Naive thymus-derived CD4-positive, alpha-beta T cell (primary cell): ENCODE results near the gene C14orf39. TPM values are rescaled to one million over a fixed set of nuclear protein-coding genes. Genes with fewer than 3 reads are reported as not detected.

Source experiments
- ATAC-seq: fragments of 150-1000 bp; cut with Tn5 transposase; 2 replicates; pipeline ENCODE4 v1.10.0; 2021; ENCODE audit warnings: mild to moderate bottlenecking, moderate library complexity
- CTCF ChIA-PET: fragments of 350-600 bp; sonication (Branson Sonifier 250); formaldehyde crosslinking; loops from one replicate; lab custom pipeline; 2021; ENCODE audit warnings: antibody characterized with exemption; lab: Charles Lee
- POLR2A ChIA-PET: fragments of 350-600 bp; sonication (Branson Sonifier 250); formaldehyde crosslinking; loops from one replicate; lab custom pipeline; 2021; ENCODE audit warnings: antibody characterized with exemption, inconsistent platforms; lab: Charles Lee
- DNase-seq, 9 donors: peaks; one replicate each; pipeline versions ENCODE4 v3.0.0 to v3.0.0-alpha.2; 2020 to 2022; ENCODE audit warnings: mixed read lengths in 1 of 9
- H3K27ac ChIP-seq: one replicate; pipeline ENCODE4 v1.7.0; 2013; ENCODE audit warnings: mild to moderate bottlenecking, low read depth, low read length, moderate library complexity
- H3K27me3 ChIP-seq, 2 donors: one replicate each; pipeline ENCODE4 v1.7.0; 2013; ENCODE audit warnings: low read length in 2 of 2, mild to moderate bottlenecking in 2 of 2, moderate library complexity in 2 of 2; ENCODE audit not compliant: control insufficient read depth in 2 of 2, insufficient read depth in 2 of 2
- H3K36me3 ChIP-seq, 3 experiments: 1 replicate in 2 of 3; 2 replicates in 1 of 3; pipeline ENCODE4 v1.7.0; 2013; ENCODE audit warnings: low read length in 3 of 3, mild to moderate bottlenecking in 3 of 3, moderate library complexity in 1 of 3; ENCODE audit not compliant: insufficient read depth in 3 of 3, control insufficient read depth in 2 of 3
- H3K4me1 ChIP-seq, 2 donors: one replicate each; pipeline ENCODE4 v1.7.0; 2013; ENCODE audit warnings: low read length in 2 of 2, mild to moderate bottlenecking in 2 of 2, moderate library complexity in 1 of 2; ENCODE audit not compliant: control insufficient read depth in 2 of 2, insufficient read depth in 2 of 2
- H3K4me3 ChIP-seq: 2 replicates; pipeline ENCODE4 v1.7.0; 2013; ENCODE audit warnings: mild to moderate bottlenecking, low read length
- H3K9me3 ChIP-seq, 3 experiments: 1 replicate in 2 of 3; 2 replicates in 1 of 3; pipeline ENCODE4 v1.7.0; 2013; ENCODE audit warnings: low read length in 3 of 3; ENCODE audit not compliant: control insufficient read depth in 2 of 3
- H3K27ac Mint-ChIP-seq, 9 donors: one replicate each; pipeline ENCODE4 v1.8.0; 2020 to 2022; ENCODE audit warnings: mixed read lengths in 9 of 9, mild to moderate bottlenecking in 8 of 9, moderate library complexity in 5 of 9, inconsistent platforms in 2 of 9
- H3K27me3 Mint-ChIP-seq, 5 donors: one replicate each; pipeline ENCODE4 v1.8.0; 2021 to 2022; ENCODE audit warnings: mixed read lengths in 5 of 5, mild to moderate bottlenecking in 1 of 5
- H3K36me3 Mint-ChIP-seq, 5 donors: one replicate each; pipeline ENCODE4 v1.8.0; 2020 to 2022; ENCODE audit warnings: mixed read lengths in 5 of 5, mild to moderate bottlenecking in 3 of 5, inconsistent platforms in 1 of 5
- H3K4me1 Mint-ChIP-seq, 7 donors: one replicate each; pipeline ENCODE4 v1.8.0; 2020 to 2022; ENCODE audit warnings: mixed read lengths in 7 of 7, mild to moderate bottlenecking in 3 of 7, inconsistent platforms in 1 of 7
- H3K4me3 Mint-ChIP-seq, 10 donors: one replicate each; pipeline ENCODE4 v1.8.0; 2020 to 2022; ENCODE audit warnings: mild to moderate bottlenecking in 10 of 10, mixed read lengths in 10 of 10, moderate library complexity in 6 of 10, inconsistent platforms in 2 of 10
- H3K9me3 Mint-ChIP-seq, 11 donors: one replicate each; pipeline ENCODE4 v1.8.0; 2020 to 2022; ENCODE audit warnings: mixed read lengths in 11 of 11, mild to moderate bottlenecking in 4 of 11, inconsistent platforms in 1 of 11, moderate library complexity in 1 of 11
- intact Hi-C, 2 donors: fragments of 100-400 bp; cut with micrococcal nuclease; formaldehyde crosslinking; loops; one replicate each; pipeline ENCODE4 v1.15.1; 2023
- polyA plus RNA-seq, 2 donors: library from polyadenylated mRNA; unstranded; fragments of 300-500 nt; fragmentation: Illumina TruSeq; gene quantifications; one replicate each; pipeline ENCODE4 v1.2.3, GENCODE V29; 2021
- total RNA-seq, 6 experiments: library from RNA in 5 of 6; stranded (reverse) in 5 of 6; gene quantifications; 1 replicate in 5 of 6; 2 replicates in 1 of 6; pipeline ENCODE4 v1.2.3 and lab custom pipeline; 2021 to 2026

C14orf39 gene, protein sequence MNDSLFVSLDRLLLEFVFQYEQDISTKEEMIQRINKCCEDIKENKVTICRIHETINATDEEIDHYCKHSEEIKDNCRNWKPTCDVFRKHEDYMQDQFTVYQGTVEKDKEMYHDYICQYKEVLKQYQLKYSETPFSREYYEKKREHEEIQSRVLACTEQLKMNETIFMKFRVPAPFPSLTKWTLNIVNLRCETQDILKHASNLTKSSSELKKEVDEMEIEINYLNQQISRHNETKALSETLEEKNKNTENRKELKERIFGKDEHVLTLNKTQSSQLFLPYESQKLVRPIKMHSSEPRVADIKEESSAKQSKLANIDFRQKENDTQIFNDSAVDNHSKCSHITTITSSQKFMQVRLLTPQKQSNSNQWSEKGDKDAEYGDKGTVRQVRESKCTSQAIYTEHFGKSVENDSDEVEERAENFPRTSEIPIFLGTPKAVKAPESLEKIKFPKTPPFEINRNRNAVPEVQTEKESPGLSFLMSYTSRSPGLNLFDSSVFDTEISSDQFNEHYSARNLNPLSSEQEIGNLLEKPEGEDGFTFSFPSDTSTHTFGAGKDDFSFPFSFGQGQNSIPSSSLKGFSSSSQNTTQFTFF
- not detected for total RNA-seq
- not detected for polyA plus RNA-seq
- not detected for total RNA-seq (lab: John Stamatoyannopoulos, UW)

DNA sequence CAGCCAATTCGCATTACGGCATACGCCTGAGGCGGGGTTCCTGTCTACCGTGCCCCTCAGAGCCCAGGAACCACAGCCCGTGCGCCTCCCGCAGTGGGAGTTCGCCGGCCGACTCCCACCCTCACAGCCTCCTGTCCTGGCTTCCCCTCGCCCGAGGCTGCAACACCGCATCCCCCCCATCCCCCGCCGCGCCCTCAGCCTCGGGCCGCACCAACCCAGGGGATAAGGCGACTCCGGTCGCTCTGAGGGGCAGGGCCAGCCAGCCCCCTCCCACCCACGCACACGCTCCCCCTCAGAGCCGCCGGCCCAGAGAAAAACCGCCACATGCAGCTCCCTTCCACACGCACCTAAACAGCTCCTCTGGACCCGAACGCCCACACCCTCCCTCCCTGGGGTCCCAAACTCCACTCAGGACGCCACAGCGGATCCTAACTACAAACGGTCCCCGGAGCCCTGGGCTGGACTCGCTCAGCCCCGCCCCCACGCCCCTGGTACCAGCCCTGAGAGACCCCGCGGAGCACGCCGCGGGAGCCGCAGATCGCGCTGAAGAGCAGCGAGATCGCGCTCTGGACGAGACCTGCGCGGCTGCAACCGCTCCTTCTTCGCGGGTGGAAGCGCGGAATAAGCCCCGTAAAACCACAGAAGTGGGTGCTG lies at the start of gene C14orf39:
TSS of gene C14orf39 (minus strand) at position 466 of the 654 bp plus-strand sequence. CDS start 985 bp downstream, outside the sequence.
- Mint-ChIP-seq H3K27me3 (peaks cover 13 to 45% (median 35%) of the 10 kb centered on the region in 5 donors), H3K9me3 (peaks cover 0 to 21% (median 7%) of the 10 kb centered on the region in 11 donors), H3K36me3 (peaks cover 0 to under 1% (median 0%) of the 10 kb centered on the region in 5 donors), H3K4me1 (peaks cover 0 to 8% (median 3%) of the 10 kb centered on the region in 7 donors), H3K27ac (no peak within 1 kb of the TSS), H3K4me3 (peak within 1 kb of the TSS in 9 of 10 donors; percentile 9 to 55 (median 33))
- no peaks in the 10 kb centered on the region for H3K36me3 ChIP-seq
- intact Hi-C loops: loop anchor here in 1 of 2 donors (2.0 kb wide), 1 partner anchor 23 kb away; the partner anchor contains the start of gene SIX6
- DNase-seq (no peak), ATAC-seq (no peak)
- POLR2A ChIA-PET: no interaction called here
- no peaks in the 10 kb centered on the region for H3K9me3 ChIP-seq
- CTCF ChIA-PET: no interaction called here
- no peaks in the 10 kb centered on the region for H3K4me1 ChIP-seq
- H3K27ac ChIP-seq: no peak within 1 kb of the TSS
- peaks cover 0 to 17% of the 10 kb centered on the region in 2 donors for H3K27me3 ChIP-seq
- H3K4me3 ChIP-seq: no peak within 1 kb of the TSS

DNA sequence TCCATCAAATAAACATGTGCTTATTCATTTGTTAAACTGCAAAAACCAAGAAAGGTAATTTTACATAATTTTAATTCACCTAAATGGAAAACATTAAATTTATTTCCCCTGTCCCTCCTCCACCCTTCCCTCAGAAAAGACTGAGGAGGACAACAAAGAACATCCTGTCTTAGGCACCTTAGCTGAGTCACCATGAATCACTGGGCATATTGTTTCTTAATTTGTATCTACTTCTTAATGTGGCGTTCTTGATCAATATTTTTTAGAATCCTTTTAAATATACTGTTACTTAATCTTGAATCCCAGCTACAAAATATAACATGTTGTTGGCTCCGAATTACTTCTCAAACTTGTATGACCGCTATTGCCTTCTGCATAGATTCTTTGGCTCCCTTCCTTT lies 46.6 kb upstream of the C14orf39 start:
- no peak overlapping the region for H3K27ac ChIP-seq
- no peak overlapping the region for H3K4me3 Mint-ChIP-seq
- H3K4me3 ChIP-seq: no peak overlapping the region
- no peaks in the 10 kb centered on the region for H3K9me3 ChIP-seq
- H3K4me1 ChIP-seq: no peaks in the 10 kb centered on the region
- no peaks in the 10 kb centered on the region for H3K4me1 Mint-ChIP-seq
- ChIA-PET CTCF (no interaction called here), POLR2A (no interaction called here)
- ATAC-seq (no peak), DNase-seq (no peak)
- H3K27me3 Mint-ChIP-seq: peaks cover 13 to 46% (median 39%) of the 10 kb centered on the region in 5 donors
- intact Hi-C loops: no loop called here
- peaks cover 0 to 4% (median 0%) of the 10 kb centered on the region in 5 donors for H3K36me3 Mint-ChIP-seq
- H3K27ac Mint-ChIP-seq: no peak overlapping the region
- no peaks in the 10 kb centered on the region for H3K36me3 ChIP-seq
- no peaks in the 10 kb centered on the region for H3K27me3 ChIP-seq
- H3K9me3 Mint-ChIP-seq: peaks cover 0 to 9% (median 3%) of the 10 kb centered on the region in 11 donors

DNA sequence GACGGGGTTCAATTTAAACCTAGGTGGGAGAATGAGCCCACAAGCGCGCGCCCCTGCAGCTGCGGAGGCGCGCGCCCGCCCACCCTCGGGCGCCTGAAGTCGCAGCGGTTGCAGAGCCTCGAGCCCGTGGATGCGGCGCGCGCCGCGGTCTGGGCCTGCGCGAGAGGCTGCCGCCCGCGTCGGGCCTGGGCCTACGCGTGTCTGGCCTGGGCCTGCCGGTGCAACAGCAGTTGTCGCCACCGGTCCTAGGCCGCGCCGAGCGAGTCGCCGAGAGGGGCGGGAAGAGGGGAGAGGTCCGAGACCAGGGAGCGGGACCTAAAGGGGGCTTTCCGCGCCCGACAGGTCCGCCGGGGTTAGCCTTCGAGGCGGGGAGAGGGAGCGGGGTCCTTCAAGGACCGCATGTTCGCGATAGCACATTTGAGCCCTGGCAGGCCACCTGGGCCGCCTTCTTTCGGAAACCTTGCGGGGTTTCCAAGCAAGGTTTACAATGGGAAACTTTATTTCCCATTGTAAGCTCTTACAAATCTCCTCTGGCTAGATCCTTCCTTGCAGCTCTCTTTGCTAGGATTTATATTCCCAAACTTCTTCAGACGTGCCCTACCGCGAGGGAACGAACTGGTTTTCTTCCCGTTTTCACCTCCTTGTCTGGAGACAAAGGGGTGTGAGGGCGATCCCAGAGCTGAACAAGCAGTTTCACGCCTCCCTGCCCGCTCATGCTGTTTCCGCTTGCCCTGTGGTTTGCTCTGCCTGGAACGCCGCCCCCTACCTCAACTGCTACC lies 29.8 kb upstream of the C14orf39 start:
- no peak for ATAC-seq

DNA sequence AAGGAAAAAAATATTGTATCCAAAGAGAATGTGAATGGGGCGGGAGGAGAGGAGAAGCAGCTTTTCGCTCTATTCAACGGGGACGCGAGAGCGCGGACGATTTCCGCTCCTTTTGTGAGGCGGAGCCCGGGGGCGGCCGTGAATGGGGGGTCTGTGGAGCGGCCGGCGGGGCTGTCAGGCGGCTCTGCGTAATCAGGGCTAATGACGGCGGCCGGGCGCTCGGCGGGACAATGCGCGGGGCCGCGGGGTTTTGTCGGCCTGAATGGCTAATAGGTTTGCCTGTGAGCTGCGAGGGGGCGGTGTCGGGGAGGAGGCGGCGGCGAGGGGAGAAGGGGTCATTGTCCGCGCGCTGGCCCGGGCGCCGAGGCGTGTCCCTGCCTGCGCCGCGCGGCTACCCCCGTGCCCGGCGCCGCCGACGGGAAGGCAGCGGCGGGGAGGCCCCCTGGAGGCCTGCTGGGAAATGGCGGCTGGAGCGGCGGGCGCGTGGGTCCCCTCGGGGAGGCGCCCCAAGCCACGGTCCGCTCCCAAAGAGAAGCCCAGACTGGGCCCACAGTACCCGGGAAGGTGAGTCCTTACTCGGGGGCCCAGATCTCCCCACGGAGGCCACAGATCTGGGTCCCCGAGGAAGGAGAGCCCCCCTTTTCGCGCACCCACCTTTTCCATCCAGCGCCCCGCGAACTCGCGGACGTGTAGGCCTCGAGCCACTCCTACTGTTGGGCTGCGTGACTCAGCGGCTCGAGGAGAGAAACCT lies 29.1 kb upstream of the C14orf39 start:
- POLR2A ChIA-PET: no interaction called here
- ATAC-seq (no peak), DNase-seq (peak in 1 of 9 donors; percentile 35)
- Mint-ChIP-seq H3K4me3 (peak overlapping the region in 9 of 10 donors; percentile 45 to 76 (median 56)), H3K27ac (no peak overlapping the region), H3K36me3 (peaks cover 0 to 10% (median 7%) of the 10 kb centered on the region in 5 donors), H3K27me3 (peaks cover 63 to 80% (median 71%) of the 10 kb centered on the region in 5 donors), H3K4me1 (peaks cover 5 to 40% (median 26%) of the 10 kb centered on the region in 7 donors), H3K9me3 (peaks cover 0 to 23% (median 5%) of the 10 kb centered on the region in 11 donors)
- H3K27ac ChIP-seq: no peak overlapping the region
- H3K9me3 ChIP-seq: no peaks in the 10 kb centered on the region
- H3K36me3 ChIP-seq: no peaks in the 10 kb centered on the region
- peaks cover 4 to 44% of the 10 kb centered on the region in 2 donors for H3K27me3 ChIP-seq
- intact Hi-C loops: no loop called here
- no peak overlapping the region for H3K4me3 ChIP-seq
- CTCF ChIA-PET: no interaction called here
- peaks cover 0 to 16% of the 10 kb centered on the region in 2 donors for H3K4me1 ChIP-seq

More for the DNA sequence above, 29.8 kb upstream of the C14orf39 start:
- H3K27ac Mint-ChIP-seq: peak overlapping the region in 1 of 9 donors; percentile 77
- peaks cover 5 to 33% (median 25%) of the 10 kb centered on the region in 7 donors for H3K4me1 Mint-ChIP-seq
- intact Hi-C loops: no loop called here
- peaks cover under 1 to 36% of the 10 kb centered on the region in 2 donors for H3K27me3 ChIP-seq
- CTCF ChIA-PET: no interaction called here
- peaks cover 0 to 10% (median 7%) of the 10 kb centered on the region in 5 donors for H3K36me3 Mint-ChIP-seq
- H3K27ac ChIP-seq: no peak overlapping the region
- no peaks in the 10 kb centered on the region for H3K36me3 ChIP-seq
- no peak overlapping the region for H3K4me3 ChIP-seq
- peaks cover 0 to 8% of the 10 kb centered on the region in 2 donors for H3K4me1 ChIP-seq
- POLR2A ChIA-PET: interaction anchor here (0.5 kb wide), 1 partner anchor 25 kb away, joined by 3 read pairs; no protein-coding TSS in a partner anchor
- no peaks in the 10 kb centered on the region for H3K9me3 ChIP-seq
- H3K27me3 Mint-ChIP-seq: peaks cover 62 to 80% (median 71%) of the 10 kb centered on the region in 5 donors
- peak overlapping the region; percentile 36 to 75 (median 56) for H3K4me3 Mint-ChIP-seq
- no peak for DNase-seq
- peaks cover 0 to 23% (median 5%) of the 10 kb centered on the region in 11 donors for H3K9me3 Mint-ChIP-seq

DNA sequence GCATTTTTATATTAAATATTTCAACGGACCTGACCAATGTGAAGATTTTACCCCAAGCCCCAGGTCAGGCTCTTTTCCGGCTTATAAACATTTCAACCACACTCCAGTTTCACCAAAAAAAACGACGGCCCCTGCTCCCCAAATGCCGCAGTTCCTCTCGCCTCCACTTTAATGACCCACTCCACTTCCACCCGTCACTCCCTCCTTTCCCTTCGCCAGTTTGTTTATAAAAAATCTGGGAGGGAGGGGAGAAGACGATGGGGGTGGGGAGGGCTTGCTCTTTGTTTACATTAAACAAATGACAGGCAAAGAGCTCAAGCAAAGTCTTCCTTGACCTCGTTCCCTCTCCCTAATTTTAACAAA lies 28.5 kb upstream of the C14orf39 start:
- ChIA-PET CTCF (no interaction called here), POLR2A (no interaction called here)
- Histone ChIP-seq H3K4me3 (no peak overlapping the region), H3K36me3 (no peaks in the 10 kb centered on the region), H3K27ac (no peak overlapping the region), H3K27me3 (peaks cover 4 to 44% of the 10 kb centered on the region in 2 donors), H3K9me3 (no peaks in the 10 kb centered on the region), H3K4me1 (peaks cover 0 to 20% of the 10 kb centered on the region in 2 donors)
- DNase-seq (no peak), ATAC-seq (no peak)
- no peak overlapping the region for H3K27ac Mint-ChIP-seq
- H3K4me1 Mint-ChIP-seq: peaks cover 8 to 46% (median 32%) of the 10 kb centered on the region in 7 donors
- H3K4me3 Mint-ChIP-seq: peak overlapping the region in 9 of 10 donors; percentile 45 to 76 (median 56)
- peaks cover 0 to 23% (median 5%) of the 10 kb centered on the region in 11 donors for H3K9me3 Mint-ChIP-seq
- intact Hi-C loops: no loop called here
- H3K27me3 Mint-ChIP-seq: peaks cover 69 to 82% (median 74%) of the 10 kb centered on the region in 5 donors
- peaks cover 0 to 10% (median 8%) of the 10 kb centered on the region in 5 donors for H3K36me3 Mint-ChIP-seq
